Fibroblast of skin of abdomen (primary cell): ENCODE results near the gene EVPLL. TPM values are rescaled to one million over a fixed set of nuclear protein-coding genes. Genes with fewer than 3 reads are reported as not detected.
"Not testable (repeated sequence)": the region's sequence is repeated elsewhere in the genome, so short reads cannot be mapped to it uniquely, and the experiment has no call there.

ENCODE experiments used
- DNase-seq: peaks from one replicate; pipeline ENCODE4 v3.0.0-alpha.2; 2013
- polyA plus RNA-seq, 2 experiments: library from polyadenylated mRNA; unstranded; fragments of 120-200 nt; gene quantifications; one replicate each; pipeline ENCODE4 v1.2.1, GENCODE V29; 2013; ENCODE audit not compliant: insufficient read length in 2 of 2

Gene EVPLL
- polyA plus RNA-seq (2013, experiment 1 of 2; ENCODE audit: insufficient read length), result not detected
- not detected for polyA plus RNA-seq (2013, experiment 2 of 2; ENCODE audit: insufficient read length)

GRCh38 chr17:18377437-18378204, at the start of gene EVPLL:
TSS of gene EVPLL (plus strand) at chr17:18377778. CDS start at chr17:18380938, 3,160 bp downstream.
- DNase-seq, result no peak

GRCh38 chr17:18328643-18329204, 48.9 kb upstream of the EVPLL start:
- no peak for DNase-seq

- DNase-seq, result no peak
Observed at GRCh38 chr17:18331879-18332278, 45.7 kb upstream of the EVPLL start.

- DNase-seq, result no peak
Observed at GRCh38 chr17:18332909-18333489, 44.6 kb upstream of the EVPLL start.

- not testable (repeated sequence) for DNase-seq
Observed at GRCh38 chr17:18338158-18338557, 39.4 kb upstream of the EVPLL start.

GRCh38 chr17:18339933-18340332, 37.6 kb upstream of the EVPLL start:
- no peak for DNase-seq

GRCh38 chr17:18344021-18344420, 33.6 kb upstream of the EVPLL start:
- DNase-seq, result no peak

- no peak for DNase-seq
Observed at GRCh38 chr17:18353541-18353940, 24.0 kb upstream of the EVPLL start.

- peak; percentile 10 for DNase-seq
Observed at GRCh38 chr17:18356624-18357023, 21.0 kb upstream of the EVPLL start.

- DNase-seq, result no peak
Observed at GRCh38 chr17:18360518-18360917, 17.1 kb upstream of the EVPLL start.

GRCh38 chr17:18361837-18362697, 15.5 kb upstream of the EVPLL start:
- DNase-seq, result no peak

- no peak for DNase-seq
Observed at GRCh38 chr17:18362698-18363100, 14.9 kb upstream of the EVPLL start.

GRCh38 chr17:18363101-18364049, 14.2 kb upstream of the EVPLL start, which contains the start of gene SHMT1:
TSS of gene SHMT1 (minus strand) at chr17:18363550. CDS start at chr17:18355981, 7,569 bp downstream.
- DNase-seq, result peak; percentile 83

GRCh38 chr17:18364166-18364565, 13.4 kb upstream of the EVPLL start:
- DNase-seq, result no peak

GRCh38 chr17:18368946-18369345, 8.6 kb upstream of the EVPLL start:
- no peak for DNase-seq

- no peak for DNase-seq
Observed at GRCh38 chr17:18370761-18371160, 6.8 kb upstream of the EVPLL start.

GRCh38 chr17:18371455-18371854, 6.1 kb upstream of the EVPLL start:
- no peak for DNase-seq

GRCh38 chr17:18373181-18373580, 4.4 kb upstream of the EVPLL start:
- DNase-seq, result not testable (repeated sequence)

GRCh38 chr17:18374216-18374615, 3.4 kb upstream of the EVPLL start:
- DNase-seq, result no peak

- DNase-seq, result no peak
Observed at GRCh38 chr17:18378205-18378505, 577 bp downstream of the EVPLL start.

- not testable (repeated sequence) for DNase-seq
Observed at GRCh38 chr17:18378614-18379013, 1.0 kb downstream of the EVPLL start.
